SK-N-SH (cell line): Measurements from ENCODE around the gene ENKD1. TPM values are rescaled to one million over a fixed set of nuclear protein-coding genes. Genes with fewer than 3 reads are reported as not detected.

Experiments
- CTCF ChIA-PET: fragments of 300-600, 350-600 bp; formaldehyde crosslinking; extraction: SDS; loops from one replicate; lab custom pipeline; 2021; lab: Yijun Ruan, JAX
- POLR2A ChIA-PET: fragments of 350-600 bp; sonication (Branson Sonifier 250); formaldehyde crosslinking; extraction: SDS; loops from one replicate; lab custom pipeline; 2020; ENCODE audit warnings: antibody characterized with exemption, inconsistent platforms; lab: Yijun Ruan, JAX
- DNase-seq: peaks from one replicate; pipeline ENCODE4 v3.0.0; 2012
- H2AFZ ChIP-seq: fragments of 200-600 bp; sonication (generic); 2 replicates; pipeline ENCODE4 v1.8.1; 2016; ENCODE audit warnings: antibody characterized with exemption, mild to moderate bottlenecking, low read depth
- H3F3A ChIP-seq: fragments of 200-600 bp; sonication (generic); replicated peaks from 2 replicates; pipeline ENCODE3; 2016; ENCODE audit warnings: antibody characterized with exemption, mild to moderate bottlenecking; ENCODE audit not compliant: insufficient read depth
- H3K27ac ChIP-seq, 2 experiments: fragments of 200-500 bp in 1 of 2; fragments of 200-600 bp in 1 of 2; sonication (Bioruptor generic) in 1 of 2; sonication (generic), shearing (Covaris generic) in 1 of 2; 2 replicates each; pipeline versions ENCODE4 v1.5.1 to v1.6.1; 2014 to 2016; ENCODE audit warnings: low read depth in 2 of 2, inconsistent platforms in 1 of 2, low read length in 1 of 2, mild to moderate bottlenecking in 1 of 2, mixed read lengths in 1 of 2
- H3K27me3 ChIP-seq: fragments of 200-600 bp; sonication (generic), shearing (Covaris generic); 2 replicates; pipeline ENCODE4 v1.6.1; 2016; ENCODE audit warnings: mixed run types; ENCODE audit not compliant: insufficient read depth
- H3K36me3 ChIP-seq, 2 experiments: fragments of 200-500 bp in 1 of 2; fragments of 200-600 bp in 1 of 2; sonication (Bioruptor generic) in 1 of 2; sonication (generic) in 1 of 2; replicated peaks in 1 of 2; 2 replicates each; pipeline versions ENCODE3 to v1.5.1; 2014 to 2016; ENCODE audit warnings: low read length in 1 of 2, mild to moderate bottlenecking in 1 of 2; ENCODE audit not compliant: insufficient read depth in 2 of 2, control insufficient read depth in 1 of 2
- H3K4me1 ChIP-seq, 2 experiments: fragments of 200-500 bp in 1 of 2; fragments of 200-600 bp in 1 of 2; sonication (Bioruptor generic) in 1 of 2; sonication (generic), shearing (Covaris generic) in 1 of 2; 2 replicates each; pipeline versions ENCODE4 v1.5.1 to v1.6.1; 2014 to 2016; ENCODE audit warnings: low read depth in 1 of 2, low read length in 1 of 2, mixed run types in 1 of 2; ENCODE audit not compliant: insufficient read depth in 2 of 2, control insufficient read depth in 1 of 2
- H3K4me2 ChIP-seq: fragments of 200-600 bp; sonication (generic), shearing (Covaris generic); 2 replicates; pipeline ENCODE4 v1.6.1; 2017; ENCODE audit warnings: mixed run types
- H3K4me3 ChIP-seq, 2 experiments: fragments of 200-500 bp in 1 of 2; fragments of 200-600 bp in 1 of 2; sonication (Bioruptor generic) in 1 of 2; sonication (generic), shearing (Covaris generic) in 1 of 2; 2 replicates each; pipeline versions ENCODE4 v1.5.1 to v1.8.1; 2014 to 2016; ENCODE audit warnings: low read depth in 2 of 2, inconsistent platforms in 1 of 2, low read length in 1 of 2, mild to moderate bottlenecking in 1 of 2, mixed read lengths in 1 of 2, moderate library complexity in 1 of 2
- H3K79me2 ChIP-seq: fragments of 200-600 bp; sonication (generic); 2 replicates; pipeline ENCODE4 v1.8.1; 2017; ENCODE audit warnings: mild to moderate bottlenecking; ENCODE audit not compliant: insufficient read depth
- H3K9ac ChIP-seq: fragments of 200-600 bp; sonication (generic); 2 replicates; pipeline ENCODE4 v1.6.1; 2017; ENCODE audit warnings: mixed run types
- H3K9me2 ChIP-seq: fragments of 200-600 bp; sonication (generic); 2 replicates; pipeline ENCODE4 v1.6.1; 2017; ENCODE audit warnings: mixed run types
- H3K9me3 ChIP-seq: fragments of 200-600 bp; sonication (generic); 2 replicates; pipeline ENCODE4 v1.6.1; 2017; ENCODE audit warnings: mixed run types, mild to moderate bottlenecking, moderate library complexity
- H4K20me1 ChIP-seq: fragments of 200-600 bp; sonication (generic); 2 replicates; pipeline ENCODE4 v1.6.1; 2017; ENCODE audit warnings: mild to moderate bottlenecking, mixed run types; ENCODE audit not compliant: insufficient read depth
- EP300 ChIP-seq, 2 experiments: IDR thresholded peaks; 2 replicates each; pipeline versions ENCODE4 v1.4.0 to v1.6.1; 2012; ENCODE audit warnings: borderline replicate concordance in 1 of 2, low read depth in 1 of 2, low read length in 1 of 2
- FOSL2 ChIP-seq: IDR thresholded peaks from 2 replicates; pipeline ENCODE4 v1.4.0; 2012; ENCODE audit warnings: low read depth, mild to moderate bottlenecking, moderate library complexity, borderline replicate concordance
- FOXJ3 ChIP-seq: sonication (generic); formaldehyde crosslinking; IDR thresholded peaks from 2 replicates; pipeline ENCODE4 v1.5.1; 2020; ENCODE audit warnings: mild to moderate bottlenecking, missing genetic modification reagents
- MAX ChIP-seq: IDR thresholded peaks from 2 replicates; pipeline ENCODE4 v1.4.0; 2012; ENCODE audit warnings: low read depth
- MXI1 ChIP-seq: IDR thresholded peaks from 2 replicates; pipeline ENCODE4 v1.6.1; 2012; ENCODE audit warnings: mild to moderate bottlenecking, low read depth, low read length, improper control_type of control experiment
- NFIC ChIP-seq: IDR thresholded peaks from 2 replicates; pipeline ENCODE4 v1.4.0; 2012; ENCODE audit warnings: borderline replicate concordance
- NRF1 ChIP-seq: IDR thresholded peaks from 2 replicates; pipeline ENCODE4 v1.6.1; 2012; ENCODE audit warnings: low read depth, mild to moderate bottlenecking, low read length
- POLR2AphosphoS5 ChIP-seq: IDR thresholded peaks from 2 replicates; pipeline ENCODE4 v1.6.1; 2012; ENCODE audit warnings: low read depth, low read length
- RCOR1 ChIP-seq: fragments of 150-350 bp; IDR thresholded peaks from 2 replicates; pipeline ENCODE4 v1.6.1; 2017; ENCODE audit warnings: antibody characterized with exemption, low read length
- RXRA ChIP-seq: IDR thresholded peaks from 2 replicates; pipeline ENCODE4 v1.4.0; 2012; ENCODE audit warnings: low read depth, mild to moderate bottlenecking, borderline replicate concordance
- TEAD4 ChIP-seq: IDR thresholded peaks from 2 replicates; pipeline ENCODE4 v1.4.0; 2012; ENCODE audit warnings: mild to moderate bottlenecking, borderline replicate concordance; ENCODE audit not compliant: insufficient read depth
- USF2 ChIP-seq: fragments of 150-350 bp; IDR thresholded peaks from 2 replicates; pipeline ENCODE4 v1.6.1; 2017; ENCODE audit warnings: antibody characterized with exemption, low read length, low read depth, borderline replicate concordance
- WGBS: methylation state at CpG from one replicate; pipeline ENCODE4 v1.1.6; 2017; ENCODE audit warnings: low lambda C conversion rate; 5-methylcytosine and 5-hydroxymethylcytosine counted together
- polyA plus RNA-seq, 3 experiments: library from polyadenylated mRNA; depleted of rRNA; stranded (reverse); fragments of >200 nt; gene quantifications; 2 replicates each; pipeline ENCODE4 v1.2.3, GENCODE V29; 2012
- TF ChIP-seq, protein P1 (sequence below): fragments of 200-600 bp; sonication (generic); IDR thresholded peaks from 2 replicates; pipeline ENCODE4 v1.6.1; 2017; ENCODE audit warnings: antibody characterized with exemption, mild to moderate bottlenecking, moderate library complexity

The ENKD1 gene
- polyA plus RNA-seq, 1 of the 3 experiments (the other 2 are of a cell fraction): 21.0 TPM

GRCh38 chr16:67664871-67665270 lies 1.7 kb downstream of the ENKD1 start:
- Histone ChIP-seq H2AFZ (no peak overlapping the region), H3K4me3 (no peak overlapping the region), H3K9me2 (no peaks in the 10 kb centered on the region), H3K79me2 (peaks cover 4% of the 10 kb centered on the region; the same call in 1 of the 2 replicates), H3K36me3 (peaks cover 0 to 13% of the 10 kb centered on the region in 2 experiments), H3K27ac (no peak overlapping the region), H3K9me3 (no peaks in the 10 kb centered on the region), H3F3A (peaks cover 24% of the 10 kb centered on the region), H3K4me2 (no peak overlapping the region)
- 92% methylated on average over 6 of the region's 7 CpGs for WGBS
- CTCF ChIA-PET: interaction anchor here (1.1 to 18.3 kb wide), 10 partner anchors 8 to 376 kb away, joined by 3 to 246 read pairs (median 6); partner anchors contain the start of genes ATP6V0D1, CARMIL2 and CTCF
- DNase-seq: no peak
- POLR2A ChIA-PET: interaction anchor here (1.1 kb wide), 1 partner anchor 102 kb away, joined by 4 read pairs; the partner anchor contains the start of gene CTCF
- TF ChIP-seq NFIC (no peak), TEAD4 (no peak), RCOR1 (no peak), RXRA (no peak), MAX (no peak), MXI1 (no peak), USF2 (no peak), NRF1 (no peak), FOXJ3 (CRISPR knock-in tag) (no peak), FOSL2 (no peak), POLR2AphosphoS5 (no peak)
- TF ChIP-seq, protein P1, sequence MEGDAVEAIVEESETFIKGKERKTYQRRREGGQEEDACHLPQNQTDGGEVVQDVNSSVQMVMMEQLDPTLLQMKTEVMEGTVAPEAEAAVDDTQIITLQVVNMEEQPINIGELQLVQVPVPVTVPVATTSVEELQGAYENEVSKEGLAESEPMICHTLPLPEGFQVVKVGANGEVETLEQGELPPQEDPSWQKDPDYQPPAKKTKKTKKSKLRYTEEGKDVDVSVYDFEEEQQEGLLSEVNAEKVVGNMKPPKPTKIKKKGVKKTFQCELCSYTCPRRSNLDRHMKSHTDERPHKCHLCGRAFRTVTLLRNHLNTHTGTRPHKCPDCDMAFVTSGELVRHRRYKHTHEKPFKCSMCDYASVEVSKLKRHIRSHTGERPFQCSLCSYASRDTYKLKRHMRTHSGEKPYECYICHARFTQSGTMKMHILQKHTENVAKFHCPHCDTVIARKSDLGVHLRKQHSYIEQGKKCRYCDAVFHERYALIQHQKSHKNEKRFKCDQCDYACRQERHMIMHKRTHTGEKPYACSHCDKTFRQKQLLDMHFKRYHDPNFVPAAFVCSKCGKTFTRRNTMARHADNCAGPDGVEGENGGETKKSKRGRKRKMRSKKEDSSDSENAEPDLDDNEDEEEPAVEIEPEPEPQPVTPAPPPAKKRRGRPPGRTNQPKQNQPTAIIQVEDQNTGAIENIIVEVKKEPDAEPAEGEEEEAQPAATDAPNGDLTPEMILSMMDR: no peak
- TF ChIP-seq, all 33 proteins: peak for 0
- Histone ChIP-seq H4K20me1 (no peaks in the 10 kb centered on the region), H3K4me1 (peaks cover 10 to 35% of the 10 kb centered on the region in 2 experiments; a peak in 2 of 4 replicates), H3K9ac (no peak overlapping the region), H3K27me3 (no peaks in the 10 kb centered on the region)

- H3K4me1 ChIP-seq: peaks cover 10 to 37% of the 10 kb centered on the region in 2 experiments; a peak in 2 of 4 replicates
- CTCF ChIA-PET: interaction anchor here (1.0 to 18.3 kb wide), 9 partner anchors 9 to 377 kb away, joined by 3 to 246 read pairs (median 4); partner anchors contain the start of genes ATP6V0D1 and CTCF
- no peak overlapping the region for H3K4me2 ChIP-seq
- H3K9me2 ChIP-seq: no peaks in the 10 kb centered on the region
- peaks cover 10% of the 10 kb centered on the region for H3K79me2 ChIP-seq
- TF ChIP-seq RCOR1 (no peak), EP300 (IDR thresholded peaks at IDR 0.05; ENCODE audit: borderline replicate concordance in 1 of 2, low read depth in 1 of 2, low read length in 1 of 2) (no peak)
- TF ChIP-seq, all 33 proteins: peak for 0
- Histone ChIP-seq H3K36me3 (peaks cover 0 to 13% of the 10 kb centered on the region in 2 experiments), H3K4me3 (no peak overlapping the region), H2AFZ (no peak overlapping the region), H3K9ac (no peak overlapping the region), H4K20me1 (no peaks in the 10 kb centered on the region), H3F3A (peaks cover 24% of the 10 kb centered on the region), H3K9me3 (no peaks in the 10 kb centered on the region), H3K27ac (no peak overlapping the region), H3K27me3 (no peaks in the 10 kb centered on the region)
- no peak for DNase-seq
- WGBS: 90% methylated on average over 4 of the region's 4 CpGs
- POLR2A ChIA-PET: no interaction called here
Measured at GRCh38 chr16:67664258-67664657, 2.3 kb downstream of the ENKD1 start.
